SH-SY5Y (cell line): Measurements from ENCODE around the gene FOXK1.

ENCODE experiments used
- GATA2 ChIP-seq: IDR thresholded peaks from 2 replicates; pipeline ENCODE4 v1.6.1; 2011; ENCODE audit warnings: mild to moderate bottlenecking, low read depth, low read length
- GATA3 ChIP-seq: IDR thresholded peaks from 2 replicates; pipeline ENCODE4 v1.6.1; 2011; ENCODE audit warnings: low read depth, mild to moderate bottlenecking, low read length, moderate library complexity

GRCh38 chr7:4805110-4805983 lies 123.3 kb downstream of the FOXK1 start:
- TF ChIP-seq GATA3 (no peak), GATA2 (no peak)
